Thyroid gland (tissue), 4 donors: Measurements from ENCODE around the gene THSD7A. TPM values are rescaled to one million over a fixed set of nuclear protein-coding genes. Genes with fewer than 3 reads are reported as not detected.

Experiments used
- DNase-seq, 2 donors: peaks; one replicate each; pipeline ENCODE4 v3.0.0-alpha.2; 2019
- H3K27ac ChIP-seq, 3 donors: fragments of 200-600 bp; sonication (generic); 1 replicate in 2 of 3; 2 replicates in 1 of 3; pipeline ENCODE4 v1.5.1; 2016 to 2019; ENCODE audit warnings: mild to moderate bottlenecking in 1 of 3, moderate library complexity in 1 of 3
- H3K27me3 ChIP-seq: fragments of 200-600 bp; sonication (generic); one replicate; pipeline ENCODE4 v1.5.1; 2019
- H3K36me3 ChIP-seq, 2 donors: fragments of 200-600 bp; sonication (generic); one replicate each; pipeline ENCODE4 v1.5.1; 2016 to 2019
- H3K4me1 ChIP-seq, 2 donors: fragments of 200-600 bp; sonication (generic); one replicate each; pipeline ENCODE4 v1.5.1; 2017 to 2019
- H3K4me3 ChIP-seq, 3 donors: fragments of 200-600 bp; sonication (generic); replicated peaks in 1 of 3; 1 replicate in 2 of 3; 2 replicates in 1 of 3; pipeline ENCODE4 v1.5.1; 2016; ENCODE audit warnings: mild to moderate bottlenecking in 1 of 3
- H3K9me3 ChIP-seq: fragments of 200-600 bp; sonication (generic); one replicate; pipeline ENCODE4 v1.5.1; 2017
- CTCF ChIP-seq, 6 experiments: fragments of 200-600 bp in 3 of 6; fragments of 450-650 bp in 3 of 6; sonication (generic) in 3 of 6; IDR thresholded peaks; one replicate each; pipeline ENCODE4 v1.5.1; 2016 to 2019; ENCODE audit warnings: antibody characterized with exemption in 6 of 6, mild to moderate bottlenecking in 2 of 6, inconsistent platforms in 1 of 6, moderate library complexity in 1 of 6
- POLR2A ChIP-seq, 2 donors: fragments of 450-650 bp; IDR thresholded peaks; one replicate each; pipeline ENCODE4 v1.6.1; 2017; ENCODE audit warnings: antibody characterized with exemption in 2 of 2, mild to moderate bottlenecking in 2 of 2, moderate library complexity in 1 of 2
- WGBS, 2 donors: methylation state at CpG; one replicate each; pipeline ENCODE4 v1.1.5; 2017; 5-methylcytosine and 5-hydroxymethylcytosine counted together
- intact Hi-C: fragments of 100-400 bp; cut with DNase I; formaldehyde crosslinking; loops from one replicate; pipeline ENCODE4 v1.15.1; 2023
- total RNA-seq, 4 donors: library from RNA; depleted of rRNA; stranded (reverse); fragments of >200 nt; gene quantifications; one replicate each; pipeline ENCODE4 v1.2.3, GENCODE V29; 2016

Gene THSD7A
- total RNA-seq, 4 donors from 2014 or later: 4.2 to 6.1 (median 5.8) TPM

GRCh38 chr7:11436773-11437524 lies 395.0 kb downstream of the THSD7A start:
- H3K36me3 ChIP-seq: no peaks in the 10 kb centered on the region
- no peaks in the 10 kb centered on the region for H3K4me1 ChIP-seq
- H3K27ac ChIP-seq: no peak overlapping the region
- DNase-seq: no peak
- no peak overlapping the region for H3K4me3 ChIP-seq
- intact Hi-C loops: no loop called here
- no peaks in the 10 kb centered on the region for H3K27me3 ChIP-seq
- TF ChIP-seq POLR2A (IDR thresholded peaks at IDR 0.05) (no peak), CTCF (IDR thresholded peaks at IDR 0.05) (no peak)
- no peaks in the 10 kb centered on the region for H3K9me3 ChIP-seq
- 64 to 70% methylated on average over 2 of the region's 2 CpGs for WGBS, 2 donors

GRCh38 chr7:11436316-11436715 lies 395.7 kb downstream of the THSD7A start:
- TF ChIP-seq POLR2A (IDR thresholded peaks at IDR 0.05) (no peak), CTCF (IDR thresholded peaks at IDR 0.05) (no peak)
- 79 to 80% methylated on average over 1 of the region's 1 CpG for WGBS, 2 donors
- H3K27ac ChIP-seq: no peak overlapping the region
- no peaks in the 10 kb centered on the region for H3K27me3 ChIP-seq
- H3K9me3 ChIP-seq: no peaks in the 10 kb centered on the region
- no peak for DNase-seq
- no peaks in the 10 kb centered on the region for H3K4me1 ChIP-seq
- H3K36me3 ChIP-seq: no peaks in the 10 kb centered on the region
- no peak overlapping the region for H3K4me3 ChIP-seq
- intact Hi-C loops: no loop called here

- Histone ChIP-seq H3K4me3 (no peak overlapping the region), H3K9me3 (no peaks in the 10 kb centered on the region), H3K4me1 (no peaks in the 10 kb centered on the region), H3K27me3 (no peaks in the 10 kb centered on the region), H3K36me3 (no peaks in the 10 kb centered on the region), H3K27ac (no peak overlapping the region)
- no peak for DNase-seq
- TF ChIP-seq POLR2A (IDR thresholded peaks at IDR 0.05) (no peak), CTCF (IDR thresholded peaks at IDR 0.05) (no peak)
- intact Hi-C loops: no loop called here
Observed at GRCh38 chr7:11434366-11434765, 397.6 kb downstream of the THSD7A start.

- DNase-seq: no peak
- TF ChIP-seq CTCF (IDR thresholded peaks at IDR 0.05) (no peak), POLR2A (IDR thresholded peaks at IDR 0.05) (no peak)
- no peak overlapping the region for H3K27ac ChIP-seq
- no peaks in the 10 kb centered on the region for H3K27me3 ChIP-seq
- H3K9me3 ChIP-seq: no peaks in the 10 kb centered on the region
- H3K36me3 ChIP-seq: no peaks in the 10 kb centered on the region
- intact Hi-C loops: no loop called here
- no peak overlapping the region for H3K4me3 ChIP-seq
- WGBS, 2 donors: 87 to 100% methylated on average over 1 of the region's 1 CpG
- no peaks in the 10 kb centered on the region for H3K4me1 ChIP-seq
Observed at GRCh38 chr7:11430841-11431240, 401.2 kb downstream of the THSD7A start.

- Histone ChIP-seq H3K4me3 (no peak overlapping the region), H3K27ac (no peak overlapping the region), H3K9me3 (no peaks in the 10 kb centered on the region), H3K36me3 (no peaks in the 10 kb centered on the region), H3K4me1 (no peaks in the 10 kb centered on the region), H3K27me3 (no peaks in the 10 kb centered on the region)
- WGBS, 2 donors: 65 to 70% methylated on average over 2 of the region's 2 CpGs
- no peak for TF ChIP-seq POLR2A (IDR thresholded peaks at IDR 0.05)
- TF ChIP-seq CTCF (IDR thresholded peaks at IDR 0.05): no peak
- intact Hi-C loops: no loop called here
- no peak for DNase-seq
Observed at GRCh38 chr7:11430112-11430511, 401.9 kb downstream of the THSD7A start.
